ENCODE measurements around the gene AXIN2. TPM values are rescaled to one million over a fixed set of nuclear protein-coding genes. Genes with fewer than 3 reads are reported as not detected.
"Not testable (repeated sequence)": the region's sequence is repeated elsewhere in the genome, so short reads cannot be mapped to it uniquely, and the experiment has no call there.

AXIN2 gene
- polyA plus RNA-seq, 4 donors = 20.3 to 25.1 (median 21.2) TPM

DNA sequence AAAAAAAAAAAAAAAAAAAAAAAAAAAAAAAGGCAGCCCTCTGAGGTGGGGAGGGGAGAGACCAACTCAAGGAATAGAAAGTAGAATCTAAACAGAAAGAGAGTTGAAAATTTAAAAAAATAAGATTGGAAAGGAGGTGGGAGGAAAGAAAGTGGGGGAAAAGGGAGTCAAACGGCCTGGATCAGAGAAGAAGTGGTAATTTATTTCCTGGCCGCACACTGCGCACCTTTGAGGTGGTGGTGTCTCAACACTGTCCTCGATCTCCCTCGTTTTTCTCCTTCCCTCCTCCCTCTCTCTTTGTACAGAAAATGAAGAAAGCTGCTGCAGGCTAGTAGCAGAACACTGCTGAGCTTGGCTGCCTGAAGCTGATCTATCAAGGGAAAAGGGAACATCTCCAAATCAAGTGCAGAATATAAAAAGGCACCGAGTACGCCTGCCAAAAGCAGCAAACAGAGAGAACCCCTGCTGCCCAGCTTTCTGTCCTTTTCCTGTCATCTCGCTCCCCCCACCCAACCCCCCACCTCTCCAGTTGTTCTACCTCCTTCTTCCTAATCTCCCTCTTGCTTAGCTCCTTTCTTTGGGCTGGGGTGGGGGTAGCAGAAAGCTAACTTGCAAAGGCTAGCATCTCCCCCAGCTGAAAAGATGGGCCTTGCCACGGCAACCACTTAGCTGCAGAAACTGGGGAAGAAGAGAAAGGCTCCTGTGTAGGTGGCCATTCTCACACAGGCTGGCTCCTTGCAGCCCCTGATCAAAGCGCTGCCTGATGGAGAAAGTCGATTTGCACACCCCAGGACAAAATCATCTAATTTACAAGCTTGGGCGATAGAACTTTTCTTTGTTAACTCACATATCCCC, 22.5 kb downstream of the AXIN2 start:
- DNase-seq (ENCODE audit: low read depth in 4 of 4, low spot score in 3 of 4) = no peak

- no peak for DNase-seq (ENCODE audit: low read depth in 4 of 4, low spot score in 3 of 4)
These were observed 23.4 kb downstream of the AXIN2 start for GRCh38 chr17:65537845-65538674.

- DNase-seq (ENCODE audit: low read depth in 4 of 4, low spot score in 3 of 4) = no peak
These were observed 24.1 kb downstream of the AXIN2 start for GRCh38 chr17:65537343-65537844.

- no peak for DNase-seq (ENCODE audit: low read depth in 4 of 4, low spot score in 3 of 4)
These were observed 24.7 kb downstream of the AXIN2 start for GRCh38 chr17:65536573-65537342.

GRCh38 chr17:65535777-65536572, 25.5 kb downstream of the AXIN2 start:
- no peak for DNase-seq (ENCODE audit: low read depth in 4 of 4, low spot score in 3 of 4)

- no peak for DNase-seq (ENCODE audit: low read depth in 4 of 4, low spot score in 3 of 4)
These were observed 27.5 kb downstream of the AXIN2 start for GRCh38 chr17:65533852-65534457.

- DNase-seq (ENCODE audit: low read depth in 4 of 4, low spot score in 3 of 4) = no peak
These were observed 28.2 kb downstream of the AXIN2 start for GRCh38 chr17:65533056-65533745.

- no peak for DNase-seq (ENCODE audit: low read depth in 4 of 4, low spot score in 3 of 4)
These were observed 29.2 kb downstream of the AXIN2 start for GRCh38 chr17:65532101-65532890.

DNA sequence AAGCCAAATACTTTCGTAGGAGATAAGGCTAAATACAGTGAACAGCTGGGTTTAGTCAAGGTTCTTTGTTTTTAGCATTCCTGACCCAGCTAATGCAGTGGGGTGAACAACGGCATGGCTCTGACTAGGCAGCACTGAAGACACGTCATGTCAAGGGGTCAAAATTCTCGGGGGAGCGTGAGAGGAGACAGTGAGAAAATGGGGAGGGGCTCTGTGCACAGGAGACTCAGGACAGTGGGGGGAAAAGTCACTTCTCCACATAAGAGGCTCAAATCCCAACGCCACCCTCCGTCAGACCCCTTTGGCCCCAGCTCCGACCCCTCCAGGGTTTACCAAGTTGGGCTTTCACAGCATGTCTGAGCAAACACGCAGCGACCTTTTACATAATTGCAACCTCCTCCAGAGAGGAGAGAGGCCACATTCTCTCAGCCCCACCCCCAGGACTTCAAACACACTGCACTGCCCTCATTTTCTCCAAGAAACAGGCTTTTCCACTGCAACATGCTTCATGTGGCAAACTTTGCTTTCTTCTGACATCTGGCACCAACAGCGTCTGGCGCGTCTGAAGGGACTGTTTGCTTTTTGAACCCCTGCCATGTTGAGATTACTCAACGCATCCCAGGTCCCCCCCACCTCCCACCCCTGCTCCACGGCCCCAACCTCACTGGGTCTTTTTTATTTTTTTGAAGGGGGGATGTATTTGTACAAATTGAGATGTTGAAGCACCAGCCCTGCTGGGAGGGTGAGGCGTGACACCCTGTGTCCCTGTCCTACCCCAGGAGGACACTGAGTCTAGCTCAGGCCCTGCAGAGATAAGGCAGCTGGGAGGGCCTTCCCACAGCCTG, 30.0 kb downstream of the AXIN2 start:
- DNase-seq (ENCODE audit: low read depth in 4 of 4, low spot score in 3 of 4) = peak; percentile 73 to 77 (median 75)

- no peak for DNase-seq (ENCODE audit: low read depth in 4 of 4, low spot score in 3 of 4)
These were observed 30.8 kb downstream of the AXIN2 start for GRCh38 chr17:65530523-65531255.

DNA sequence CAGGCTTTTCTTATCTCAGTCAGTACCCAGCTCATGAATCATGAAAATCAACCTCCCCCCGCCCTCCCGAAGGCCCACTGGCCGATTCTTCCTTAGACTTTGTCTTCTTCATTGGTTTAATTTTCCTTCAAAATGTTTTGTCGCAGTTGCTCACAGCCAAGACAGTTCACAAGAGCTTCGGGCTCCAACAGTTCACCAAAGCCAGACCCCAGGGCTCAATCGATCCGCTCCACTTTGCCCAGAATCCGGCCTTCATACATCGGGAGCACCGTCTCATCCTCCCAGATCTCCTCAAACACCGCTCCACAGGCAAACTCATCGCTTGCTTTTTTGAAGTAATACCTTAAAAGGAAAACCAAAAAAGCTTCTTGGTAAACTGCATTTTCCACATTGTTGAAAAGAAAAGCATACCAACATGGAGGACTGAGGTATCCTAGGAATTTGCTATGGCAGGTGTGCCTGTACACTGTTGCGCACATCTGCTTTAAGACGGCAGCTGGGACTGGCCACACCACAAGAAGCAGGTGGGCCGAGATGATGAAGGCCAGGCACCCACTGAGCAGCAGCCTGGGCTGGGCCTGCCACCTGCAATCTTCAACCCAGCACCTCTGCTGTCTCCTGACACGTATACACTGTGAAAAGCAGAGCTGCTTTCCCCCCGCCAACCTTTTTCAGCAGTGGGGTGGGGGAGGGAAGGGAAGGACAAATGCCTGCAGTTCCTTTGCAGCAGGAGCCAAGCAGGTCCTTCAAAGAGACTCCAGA, 31.5 kb downstream of the AXIN2 start:
- no peak for DNase-seq (ENCODE audit: low read depth in 4 of 4, low spot score in 3 of 4)

- no peak for DNase-seq (ENCODE audit: low read depth in 4 of 4, low spot score in 3 of 4)
These were observed 32.3 kb downstream of the AXIN2 start for GRCh38 chr17:65529040-65529633.

DNA sequence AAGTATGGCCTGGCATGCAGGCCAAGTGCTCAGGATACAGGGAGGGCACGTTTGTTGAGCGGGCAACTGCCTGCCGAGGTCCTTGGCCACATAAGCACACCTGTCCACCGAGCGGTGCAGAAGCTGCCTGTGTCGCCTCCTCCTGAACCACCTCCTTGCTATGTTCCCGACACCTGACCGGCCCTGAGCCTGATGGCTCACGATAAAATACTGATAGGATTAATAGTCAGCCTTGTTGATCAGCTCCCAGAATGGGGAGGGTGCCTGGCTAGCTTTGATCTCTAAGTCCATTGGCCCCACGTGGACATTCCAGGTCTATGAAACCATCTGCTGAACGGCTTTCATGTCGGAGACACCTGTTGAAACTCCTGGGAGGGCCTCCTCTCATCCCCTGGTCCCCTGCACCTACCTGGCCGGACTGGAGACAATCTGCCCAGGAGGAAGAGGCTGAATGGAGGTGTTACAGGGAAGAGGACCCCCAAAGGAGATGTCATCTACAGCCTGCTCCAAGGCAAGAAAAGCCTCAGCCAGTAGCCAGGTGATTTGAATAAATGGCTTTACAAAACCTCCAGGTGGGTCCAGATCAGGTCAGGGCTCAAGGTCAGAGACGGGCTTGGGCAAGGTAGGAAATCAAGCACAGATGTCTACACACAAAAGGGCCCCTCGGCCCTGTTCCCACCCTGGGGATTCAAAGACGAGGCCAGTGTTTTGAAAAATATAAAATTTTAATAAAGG, 33.4 kb downstream of the AXIN2 start:
- DNase-seq (ENCODE audit: low read depth in 4 of 4, low spot score in 3 of 4) = no peak

GRCh38 chr17:65527381-65527780, 34.1 kb downstream of the AXIN2 start:
- DNase-seq (ENCODE audit: low read depth in 4 of 4, low spot score in 3 of 4) = no peak

DNA sequence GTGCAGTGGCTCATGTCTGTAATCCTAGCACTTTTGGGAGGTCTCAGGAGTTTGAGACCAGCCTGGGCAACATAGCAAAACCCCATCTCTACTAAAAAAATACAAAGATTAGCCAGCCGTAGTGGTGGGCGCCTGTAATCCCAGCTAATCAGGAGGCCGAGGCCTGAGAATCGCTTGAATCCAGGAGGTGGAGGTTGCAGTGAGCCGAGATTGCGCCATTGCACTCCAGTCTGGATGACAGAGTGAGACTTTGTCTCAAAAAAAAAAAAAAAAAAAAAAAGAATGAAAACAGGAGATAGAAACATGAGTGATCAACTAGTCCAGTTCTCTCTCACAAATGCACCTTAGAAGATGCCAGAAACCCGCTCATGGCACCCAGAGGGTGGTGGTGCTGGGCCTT, 34.6 kb downstream of the AXIN2 start:
- DNase-seq (ENCODE audit: low read depth in 4 of 4, low spot score in 3 of 4) = not testable (repeated sequence)
